GM19351 (cell line): ENCODE results near the gene CD59.
"Not testable (repeated sequence)": the region's sequence is repeated elsewhere in the genome, so short reads cannot be mapped to it uniquely, and the experiment has no call there.

ENCODE experiments used
- ATAC-seq: cut with Tn5 transposase; IDR thresholded peaks from one replicate; pipeline ENCODE4 v1.9.1; 2021; ENCODE audit warnings: mild to moderate bottlenecking, moderate library complexity; ENCODE audit not compliant: unreplicated experiment

CD59 gene

GRCh38 chr11:33696411-33696810 lies 39.8 kb downstream of the CD59 start:
- ATAC-seq, result no peak

- no peak for ATAC-seq
Measured at GRCh38 chr11:33695051-33695566, 41.1 kb downstream of the CD59 start.

- no peak for ATAC-seq
Measured at GRCh38 chr11:33694346-33695050, 41.7 kb downstream of the CD59 start.

- ATAC-seq, result no peak
Measured at GRCh38 chr11:33692541-33692940, 43.7 kb downstream of the CD59 start.

GRCh38 chr11:33692013-33692504 lies 44.2 kb downstream of the CD59 start:
- ATAC-seq, result no peak

GRCh38 chr11:33691066-33691864 lies 45.0 kb downstream of the CD59 start:
- ATAC-seq, result no peak

GRCh38 chr11:33690290-33691065 lies 45.7 kb downstream of the CD59 start:
- ATAC-seq, result no peak

- no peak for ATAC-seq
Measured at GRCh38 chr11:33689501-33689900, 46.7 kb downstream of the CD59 start.

GRCh38 chr11:33689085-33689484 lies 47.1 kb downstream of the CD59 start:
- no peak for ATAC-seq

GRCh38 chr11:33687733-33688479 lies 48.3 kb downstream of the CD59 start:
- ATAC-seq, result peak; percentile 43

- no peak for ATAC-seq
Measured at GRCh38 chr11:33685082-33685481, 51.1 kb downstream of the CD59 start.

- ATAC-seq, result no peak
Measured at GRCh38 chr11:33684003-33684706, 52.1 kb downstream of the CD59 start.

- ATAC-seq, result no peak
Measured at GRCh38 chr11:33682446-33682845, 53.8 kb downstream of the CD59 start.

- ATAC-seq, result no peak
Measured at GRCh38 chr11:33682019-33682418, 54.2 kb downstream of the CD59 start.

GRCh38 chr11:33678616-33679015 lies 57.6 kb downstream of the CD59 start:
- ATAC-seq, result not testable (repeated sequence)

- ATAC-seq, result no peak
Measured at GRCh38 chr11:33674035-33674814, 62.0 kb downstream of the CD59 start.

GRCh38 chr11:33672273-33672672 lies 64.0 kb downstream of the CD59 start:
- ATAC-seq, result no peak

GRCh38 chr11:33670250-33671011 lies 65.8 kb downstream of the CD59 start:
- ATAC-seq, result no peak
